Left kidney (tissue), 2 donors: ENCODE results near the gene LRRC28. TPM values are rescaled to one million over a fixed set of nuclear protein-coding genes. Genes with fewer than 3 reads are reported as not detected.
"Not testable (repeated sequence)": the region's sequence is repeated elsewhere in the genome, so short reads cannot be mapped to it uniquely, and the experiment has no call there.

ENCODE experiments used
- DNase-seq: peaks from one replicate; pipeline ENCODE4 v3.0.0-alpha.2; 2013
- polyA plus RNA-seq: library from polyadenylated mRNA; unstranded; fragments of 120-200 nt; gene quantifications from one replicate; pipeline ENCODE4 v1.2.1, GENCODE V29; 2013; ENCODE audit not compliant: insufficient read length

The LRRC28 gene
- polyA plus RNA-seq, 1 donor, result 42.3 TPM

DNA sequence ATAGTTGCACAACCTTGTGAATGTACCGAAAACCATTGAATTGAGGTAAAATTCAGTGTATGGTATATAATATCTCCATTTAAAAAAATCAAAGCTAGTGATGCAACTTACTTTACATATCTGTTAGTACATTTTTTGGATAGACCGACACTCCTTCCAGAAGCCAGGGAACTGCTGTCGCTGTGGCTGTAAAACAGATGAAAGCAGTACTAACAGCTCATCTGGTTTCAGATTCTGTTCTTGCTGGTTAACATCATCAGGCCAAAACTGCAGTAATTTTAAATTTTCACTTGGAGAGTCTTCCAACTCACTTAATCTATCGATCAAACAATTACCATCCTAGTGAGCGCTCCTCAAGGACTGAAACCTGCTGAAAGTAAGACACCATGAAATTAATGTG lies 145.1 kb downstream of the LRRC28 start:
- no peak for DNase-seq

DNA sequence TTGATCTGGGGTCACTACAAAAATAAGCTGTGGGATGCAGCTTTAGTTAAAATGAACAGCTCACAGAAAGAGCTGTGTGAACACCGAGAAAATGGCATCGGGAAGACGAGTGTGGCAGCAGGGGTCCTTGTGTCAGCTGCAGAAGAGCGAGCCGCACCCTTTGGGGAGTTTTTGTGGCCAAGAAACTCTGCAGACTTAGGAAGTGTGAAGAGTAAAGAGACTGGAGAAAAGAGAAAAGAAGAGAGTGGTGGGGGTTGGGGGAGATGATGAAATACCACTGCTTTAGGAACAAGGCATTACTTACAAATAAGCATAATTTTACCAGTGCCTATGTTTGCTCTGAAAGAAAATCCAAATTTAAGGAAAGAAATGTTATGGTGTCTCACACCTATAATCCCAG lies 147.8 kb downstream of the LRRC28 start:
- no peak for DNase-seq

DNA sequence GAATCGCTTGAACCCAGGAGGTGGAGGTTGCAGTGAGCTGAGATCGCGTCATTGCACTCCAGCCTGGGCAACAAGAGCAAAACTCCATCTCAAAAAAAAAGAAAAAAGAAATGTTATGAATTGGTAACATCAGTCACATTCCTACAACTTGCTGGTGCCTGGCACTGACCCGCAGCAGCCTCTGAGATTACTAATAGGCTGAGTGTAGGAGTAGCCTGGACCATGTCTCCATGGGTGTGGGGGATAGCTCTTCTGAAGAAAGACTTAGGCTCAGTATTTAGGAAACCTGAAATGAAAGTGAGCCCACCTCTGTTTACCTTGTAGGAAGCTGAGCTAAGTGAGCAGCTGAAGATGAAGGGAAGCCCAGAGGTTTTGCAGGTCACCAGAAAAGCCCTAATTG lies 148.3 kb downstream of the LRRC28 start:
- DNase-seq, result no peak

DNA sequence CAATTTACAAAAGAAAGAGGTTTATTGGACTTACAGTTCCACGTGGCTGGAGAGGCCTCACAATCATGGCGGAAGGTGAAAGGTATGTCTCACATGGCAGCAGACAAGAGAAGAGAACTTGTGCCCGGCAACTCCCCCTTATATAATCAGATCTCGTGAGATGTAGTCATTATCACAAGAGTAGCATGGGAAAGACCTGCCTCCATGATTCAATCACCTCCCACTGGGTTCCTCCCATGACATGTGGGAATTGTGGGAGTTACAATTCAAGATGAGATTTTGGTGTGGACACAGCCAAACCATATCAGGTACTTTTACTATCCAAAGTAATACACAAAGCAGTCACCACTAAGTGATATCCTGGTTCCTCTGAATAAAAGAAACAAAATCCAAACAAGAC lies 149.9 kb downstream of the LRRC28 start:
- DNase-seq, result not testable (repeated sequence)

DNA sequence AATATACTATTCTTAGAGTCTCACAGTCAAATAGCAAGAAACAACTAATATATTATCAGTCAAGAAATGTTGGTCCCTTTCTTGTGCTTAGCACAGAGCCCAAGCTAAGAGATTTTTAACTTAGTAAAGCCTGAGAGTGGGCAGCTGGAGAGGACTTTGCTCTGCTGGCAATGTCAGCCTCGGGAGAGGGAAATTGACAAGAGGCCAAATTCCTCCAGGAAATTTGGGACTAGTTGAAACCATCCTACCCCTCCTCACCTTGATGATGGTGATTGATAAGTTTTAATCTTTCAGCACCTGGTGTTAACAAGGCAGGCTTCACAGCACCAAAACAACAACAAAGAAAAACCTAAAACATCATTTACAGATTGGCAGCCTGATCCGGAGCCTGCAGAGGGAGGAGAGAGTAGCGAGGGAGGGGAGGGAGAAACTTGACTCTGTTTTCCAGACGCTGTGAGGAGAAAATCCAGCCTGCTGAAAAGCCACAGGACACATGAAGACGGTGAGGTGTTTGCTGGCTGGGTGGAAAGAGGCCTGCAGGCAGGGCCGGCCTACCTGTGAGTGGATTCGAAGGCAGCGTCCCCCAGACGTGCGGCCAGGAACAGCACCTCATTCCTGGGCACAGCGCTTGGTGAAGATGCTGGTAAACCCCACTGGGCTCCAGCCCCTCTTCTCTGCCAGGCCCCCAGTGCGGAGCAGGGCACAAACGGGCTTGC lies 150.9 kb downstream of the LRRC28 start:
- no peak for DNase-seq

DNA sequence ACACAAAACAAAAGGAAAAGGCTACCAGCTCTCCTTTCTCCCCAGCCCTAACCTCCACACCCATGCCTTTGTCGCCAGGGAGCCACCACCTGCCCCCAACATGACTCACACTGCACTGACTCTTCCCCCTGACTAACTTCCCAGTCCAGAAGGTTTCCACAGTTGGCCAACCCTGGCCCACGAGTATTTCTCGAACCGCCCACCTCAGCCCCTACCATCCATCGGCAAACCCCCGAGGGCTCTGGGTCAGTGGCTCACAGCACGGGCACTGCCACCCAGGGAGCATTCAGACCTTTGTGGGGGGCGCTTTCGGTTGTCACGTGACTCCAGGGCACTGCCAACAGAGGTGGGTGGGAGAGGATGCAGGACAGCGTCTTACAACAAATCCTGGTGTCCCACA lies 152.3 kb downstream of the LRRC28 start:
- DNase-seq, result no peak

DNA sequence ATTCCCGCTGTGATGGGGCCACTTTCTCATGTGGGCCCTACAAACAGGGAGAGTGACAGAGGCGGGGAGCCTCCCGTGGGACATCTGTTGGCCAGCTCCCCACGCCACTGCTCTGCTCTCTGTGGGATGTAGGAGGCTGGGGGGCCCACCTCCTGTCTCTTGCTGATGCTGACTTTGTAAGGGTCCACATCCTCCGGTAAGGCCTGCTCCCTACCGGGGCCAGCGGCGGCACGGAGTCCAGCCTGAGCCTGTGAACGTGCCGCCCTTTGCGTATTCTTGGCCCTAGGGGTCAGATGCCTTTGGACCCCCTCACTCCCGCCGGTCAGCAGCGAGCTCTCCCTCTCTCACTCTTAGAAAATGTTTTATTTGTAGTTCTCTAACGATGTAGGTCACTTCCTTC lies 153.2 kb downstream of the LRRC28 start:
- no peak for DNase-seq

DNA sequence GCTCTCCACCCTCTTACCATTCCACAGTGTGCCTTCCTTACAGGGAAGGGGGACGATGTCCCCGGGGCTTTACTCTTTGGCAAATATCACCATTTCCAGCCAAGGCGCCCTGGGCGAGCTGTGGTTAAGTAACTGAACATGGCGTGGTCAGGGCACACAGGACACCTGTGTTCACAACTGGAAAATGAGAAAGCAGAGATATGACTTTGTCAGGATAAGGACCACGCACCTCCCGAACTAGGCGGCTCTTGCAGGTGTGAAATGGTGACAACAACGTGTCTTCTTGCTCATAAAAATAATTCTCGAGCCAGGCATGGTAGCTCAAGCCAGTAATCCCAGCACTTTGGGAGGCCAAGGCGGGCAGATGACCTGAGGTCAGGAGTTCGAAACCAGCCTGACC lies 154.8 kb downstream of the LRRC28 start:
- DNase-seq, result no peak

DNA sequence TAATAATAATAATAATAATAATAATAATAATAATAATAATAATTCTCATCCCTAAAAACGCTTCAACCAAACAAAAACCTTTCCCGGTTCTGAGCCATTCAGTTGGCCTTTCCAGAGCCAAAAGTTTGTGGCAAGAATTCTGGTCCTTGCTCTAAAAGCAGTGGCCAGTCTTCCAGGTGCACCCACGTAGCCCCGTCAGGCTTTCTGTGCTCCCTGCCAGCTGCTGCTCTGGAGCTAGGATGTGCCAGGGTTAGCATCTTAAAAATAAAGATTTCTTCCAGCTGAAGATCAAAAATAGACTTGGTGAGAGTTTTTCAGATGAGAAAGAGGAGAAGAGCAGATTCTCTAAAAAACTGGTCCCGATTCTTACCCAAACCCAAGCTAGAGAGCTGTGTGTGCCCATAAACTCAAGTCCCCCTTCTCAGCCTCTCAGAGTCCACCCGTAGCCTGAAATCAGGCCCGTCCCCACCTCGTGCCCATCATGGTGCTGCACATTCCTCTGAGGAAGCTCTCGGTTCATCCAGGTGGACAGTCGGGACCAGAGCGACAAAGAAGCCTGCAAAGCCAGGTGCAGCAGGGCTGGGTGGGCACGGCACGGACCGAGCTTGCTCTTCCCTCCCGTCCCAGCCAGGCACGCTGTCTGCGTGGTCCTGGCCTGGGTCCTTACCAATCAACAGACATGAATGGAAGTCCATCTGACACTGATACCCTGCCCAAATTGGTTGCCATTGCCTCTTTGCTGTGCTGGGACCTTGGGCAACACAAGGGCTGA lies 155.6 kb downstream of the LRRC28 start:
- no peak for DNase-seq

DNA sequence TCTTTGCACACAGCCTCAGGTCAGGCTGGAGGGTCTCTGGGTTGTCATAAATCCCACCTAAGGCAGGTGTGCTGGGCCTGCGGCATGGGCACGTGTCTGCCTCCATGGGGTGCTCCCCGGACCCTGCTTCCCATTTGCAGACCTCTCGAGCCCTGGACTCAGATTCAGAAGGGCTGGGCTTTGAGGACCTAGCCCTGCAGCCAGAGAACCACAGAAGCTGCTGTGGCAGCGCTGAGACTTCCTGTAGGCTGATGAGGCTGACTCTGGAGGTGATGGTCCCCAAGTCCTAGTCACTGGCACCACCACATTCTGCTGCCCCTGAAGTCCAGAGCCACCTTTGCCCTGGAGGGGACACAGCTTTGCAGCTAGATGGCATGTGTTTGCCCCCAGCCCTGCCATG lies 156.4 kb downstream of the LRRC28 start:
- DNase-seq, result no peak

DNA sequence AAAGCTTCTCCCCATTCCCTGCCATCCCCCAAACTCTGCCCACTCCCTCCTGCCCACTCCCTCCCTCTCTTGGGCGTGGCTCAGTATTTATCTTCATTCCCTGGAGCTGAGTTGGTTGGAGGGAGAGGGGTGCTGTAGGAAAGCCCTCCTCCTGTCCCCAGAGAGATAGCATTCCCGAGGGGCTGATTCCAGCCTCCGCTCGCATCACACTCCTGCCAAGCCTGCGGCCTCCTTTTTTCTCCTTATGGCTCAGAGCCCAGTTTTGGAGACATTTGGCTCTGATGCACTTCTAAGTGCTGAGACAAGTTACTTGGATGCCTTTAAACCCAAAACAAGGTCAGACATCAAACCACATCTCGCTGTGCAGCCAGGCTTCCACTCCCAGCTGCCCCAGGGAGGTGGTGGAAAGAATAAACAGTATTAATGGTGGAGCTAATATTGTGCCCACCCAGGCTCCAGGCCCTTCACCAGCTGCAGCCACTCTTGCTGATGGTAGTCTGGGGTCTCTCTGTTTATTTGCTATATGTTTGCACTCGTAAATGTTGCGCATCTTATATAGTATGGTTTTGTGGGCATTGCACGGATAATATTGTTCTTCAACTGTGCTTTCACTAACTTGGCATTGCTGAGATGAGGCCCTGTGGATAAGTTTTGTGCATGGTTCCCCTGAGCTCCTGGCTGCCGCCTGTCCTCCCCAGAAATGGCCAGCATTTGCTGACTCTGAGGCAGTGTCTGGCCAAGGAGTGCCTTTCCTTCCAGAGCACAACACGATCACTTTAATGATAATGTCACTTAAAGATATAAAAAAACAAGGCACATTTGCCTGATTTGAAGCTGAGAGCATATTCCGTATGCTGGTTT lies 157.2 kb downstream of the LRRC28 start:
- no peak for DNase-seq

DNA sequence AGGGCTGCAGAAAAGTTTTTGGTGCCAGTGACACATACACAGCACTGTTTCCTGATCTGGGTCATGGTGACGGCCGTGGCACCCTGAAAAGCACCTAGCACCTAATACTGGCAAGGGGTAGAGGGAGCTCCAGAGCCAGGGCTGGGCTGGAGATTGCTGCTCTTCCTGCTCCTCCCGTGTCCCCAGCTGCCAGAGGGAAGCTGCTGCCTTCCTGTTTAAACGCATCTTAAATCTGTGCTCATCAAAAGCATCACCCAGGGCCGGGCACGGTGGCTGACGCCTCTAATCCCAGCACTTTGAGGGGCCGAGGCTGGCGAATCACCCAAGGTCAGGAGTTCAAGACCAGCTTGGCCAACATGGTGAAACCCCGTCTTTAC lies 157.8 kb downstream of the LRRC28 start:
- DNase-seq, result no peak

DNA sequence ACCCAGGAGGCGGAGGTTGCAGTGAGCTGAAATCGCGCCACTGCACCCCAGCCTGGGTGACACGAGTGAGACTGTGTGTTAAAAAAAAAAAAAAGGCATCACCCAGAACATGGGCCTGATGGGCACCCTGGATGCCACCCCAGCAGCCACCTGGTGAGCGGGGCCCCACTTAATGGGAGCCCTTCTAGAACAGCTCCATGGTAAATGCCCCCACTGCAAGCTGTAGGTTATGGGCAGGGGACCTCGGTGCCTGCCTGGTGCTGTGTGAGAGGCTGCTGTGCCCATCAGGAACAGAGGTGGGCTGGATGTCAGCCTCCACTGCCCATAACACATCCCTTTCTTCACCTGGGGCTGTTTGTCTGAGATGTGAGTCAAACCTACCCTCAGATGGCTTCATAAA lies 158.3 kb downstream of the LRRC28 start:
- DNase-seq, result no peak

DNA sequence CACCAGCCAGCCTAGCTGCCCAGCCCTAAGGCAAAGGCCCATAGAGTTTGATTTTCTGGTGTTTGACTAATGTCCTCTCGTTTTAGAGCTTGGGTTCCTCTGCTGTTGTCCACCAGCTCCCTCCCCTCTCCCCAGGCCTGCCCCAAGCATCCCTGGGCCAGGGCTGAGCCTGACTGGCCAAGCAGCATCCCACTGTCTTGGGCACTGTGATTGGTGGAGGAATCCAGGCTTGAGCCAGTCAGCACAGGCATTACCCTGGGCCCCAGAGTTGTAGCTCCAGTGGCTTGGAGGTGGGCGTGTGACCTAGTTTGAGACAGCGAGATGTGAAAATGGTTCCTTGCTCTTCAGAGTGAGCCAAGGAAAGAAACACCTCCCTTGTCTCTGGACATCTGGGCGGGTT lies 159.2 kb downstream of the LRRC28 start:
- DNase-seq, result no peak

DNA sequence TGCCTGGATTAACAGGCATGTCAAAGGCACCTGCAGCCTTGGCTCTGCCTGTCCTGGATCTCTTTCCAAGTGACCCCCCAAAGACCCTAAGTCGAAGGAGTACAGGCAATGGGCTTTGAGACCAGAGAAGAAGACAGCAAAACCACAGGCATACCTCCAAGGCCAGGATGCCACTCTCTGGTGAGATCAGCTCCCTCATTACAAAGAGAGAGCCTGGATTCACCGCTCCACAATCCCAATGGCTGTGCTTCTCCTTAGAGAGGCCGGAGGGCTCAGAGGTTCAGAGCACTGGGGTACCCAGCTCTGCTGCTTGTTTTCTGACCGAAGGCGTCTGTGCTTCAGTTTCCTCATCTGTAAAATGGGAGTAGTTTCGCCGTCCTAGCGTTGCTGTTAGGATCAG lies 160.0 kb downstream of the LRRC28 start:
- no peak for DNase-seq

DNA sequence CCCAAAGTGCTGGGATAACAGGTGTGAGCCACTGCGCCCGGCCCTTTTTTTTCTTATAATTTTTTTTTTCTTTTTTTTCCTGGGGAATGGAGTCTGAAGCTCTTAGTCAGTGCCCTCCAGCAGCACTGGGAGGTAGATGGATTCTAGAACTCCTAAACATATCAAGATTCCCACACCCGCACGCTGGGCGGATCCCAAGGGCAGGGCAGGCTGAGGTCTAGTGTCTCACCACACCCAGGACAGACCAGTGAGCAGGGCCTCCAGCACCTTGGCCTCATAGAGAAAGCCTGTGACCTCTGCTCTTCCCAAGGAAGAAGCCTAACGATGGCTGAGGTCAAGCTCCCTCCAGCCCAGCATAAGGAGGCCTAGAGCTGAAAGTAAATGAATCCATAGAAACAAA lies 160.8 kb downstream of the LRRC28 start:
- DNase-seq, result no peak

DNA sequence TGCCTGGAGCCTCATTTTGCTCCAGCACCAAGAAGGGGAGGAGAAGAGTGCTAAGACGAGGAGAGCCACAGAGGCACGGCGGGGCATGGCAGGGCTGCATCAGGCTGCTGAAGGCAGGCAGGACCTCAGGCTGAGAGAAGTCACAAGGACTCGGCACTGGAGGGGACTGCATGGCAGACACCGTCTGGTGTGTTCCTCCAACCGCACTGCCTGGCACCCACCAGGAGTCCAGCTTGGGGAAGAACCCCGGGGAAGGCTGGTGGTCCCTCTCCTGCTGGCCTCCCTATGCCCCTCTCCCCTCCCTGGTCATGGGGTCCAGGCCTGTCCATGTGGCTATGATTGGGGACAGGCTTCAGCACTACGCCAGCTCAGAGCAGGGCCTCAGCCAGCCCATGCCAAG lies 161.3 kb downstream of the LRRC28 start:
- DNase-seq, result no peak

DNA sequence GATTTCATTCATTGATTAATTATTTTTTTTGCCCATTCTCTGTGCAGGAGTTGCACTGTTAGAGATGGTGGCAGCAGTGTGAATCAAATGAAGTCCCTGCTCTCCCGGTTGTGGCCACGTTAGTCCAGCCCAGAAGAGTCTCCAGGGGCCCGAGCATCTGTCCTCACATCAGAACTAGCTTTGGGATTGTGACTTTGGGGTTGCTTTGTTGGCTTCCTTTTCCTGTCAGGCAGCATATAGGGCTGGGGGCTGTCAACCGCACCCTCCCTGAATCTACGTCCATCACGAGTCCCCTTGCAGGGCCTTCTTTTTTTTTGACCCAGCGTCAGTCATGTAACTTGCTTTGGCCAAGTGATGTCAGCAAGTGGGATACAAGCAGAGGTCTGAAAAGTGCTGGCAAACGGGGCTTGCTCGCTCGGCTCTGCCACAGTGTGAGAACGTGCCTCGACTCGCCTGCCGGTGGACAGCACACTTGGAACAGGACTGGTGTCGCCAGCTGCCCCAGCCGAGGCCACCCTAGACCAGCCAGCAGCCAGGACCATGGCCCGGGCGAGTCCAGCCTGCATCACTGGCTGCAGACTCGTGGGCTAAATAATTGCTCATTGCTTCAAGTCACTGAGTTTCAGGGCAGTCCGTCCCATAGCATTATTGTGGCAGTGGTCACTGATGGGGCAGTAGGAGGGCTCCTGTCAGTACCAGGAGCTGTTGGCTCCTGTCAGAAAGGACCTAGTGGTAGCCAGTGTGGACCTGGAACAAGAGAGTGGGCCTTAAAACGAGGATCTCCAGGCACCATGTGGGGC lies 162.9 kb downstream of the LRRC28 start:
- no peak for DNase-seq

DNA sequence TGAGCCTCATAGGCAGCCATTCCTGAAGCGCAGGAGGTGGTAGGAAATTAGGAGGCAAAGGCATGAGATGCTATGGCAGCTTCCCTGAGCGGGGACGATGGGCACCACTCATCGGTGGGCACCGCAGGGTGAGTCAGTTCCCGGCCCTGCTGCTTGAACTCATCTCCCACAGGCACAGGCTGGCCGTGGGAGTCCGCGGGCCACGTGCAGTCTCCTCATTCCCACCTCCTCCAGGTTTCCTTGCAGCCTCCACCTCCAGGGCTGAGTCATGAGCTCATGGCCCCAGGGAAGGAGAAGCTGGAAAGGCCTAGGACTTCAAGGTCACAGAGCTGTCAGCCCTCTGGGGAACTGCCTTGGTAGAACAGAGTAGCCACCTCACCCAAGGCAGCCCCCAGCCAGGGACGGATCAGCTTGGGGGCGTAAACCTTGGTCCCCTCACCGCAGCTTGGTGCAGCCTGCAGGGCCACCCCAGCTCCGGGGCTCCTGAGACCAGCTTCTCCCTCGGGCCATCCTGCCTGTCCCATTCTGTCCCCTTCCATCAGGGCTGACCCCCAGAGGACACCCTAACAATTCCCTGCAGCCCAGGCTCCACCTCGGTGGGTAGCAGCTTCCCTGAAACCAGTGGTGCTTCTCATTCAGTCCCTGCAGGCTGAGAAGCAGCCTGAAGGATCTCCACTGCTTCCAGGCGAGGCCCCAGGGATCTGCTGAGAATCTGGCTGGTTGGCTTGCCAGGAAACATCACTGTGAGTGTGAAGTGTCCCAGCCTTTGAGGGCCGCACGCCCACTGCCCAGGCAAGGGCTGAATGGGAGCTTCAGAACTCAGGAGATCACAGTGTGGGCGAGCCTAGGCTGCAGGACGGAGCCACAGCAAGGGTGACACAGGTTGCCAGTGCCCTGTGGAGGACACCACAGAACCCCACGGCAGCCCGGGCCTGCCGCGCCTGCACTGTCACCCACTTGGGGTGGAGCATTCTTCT lies 163.8 kb downstream of the LRRC28 start:
- DNase-seq, result no peak

DNA sequence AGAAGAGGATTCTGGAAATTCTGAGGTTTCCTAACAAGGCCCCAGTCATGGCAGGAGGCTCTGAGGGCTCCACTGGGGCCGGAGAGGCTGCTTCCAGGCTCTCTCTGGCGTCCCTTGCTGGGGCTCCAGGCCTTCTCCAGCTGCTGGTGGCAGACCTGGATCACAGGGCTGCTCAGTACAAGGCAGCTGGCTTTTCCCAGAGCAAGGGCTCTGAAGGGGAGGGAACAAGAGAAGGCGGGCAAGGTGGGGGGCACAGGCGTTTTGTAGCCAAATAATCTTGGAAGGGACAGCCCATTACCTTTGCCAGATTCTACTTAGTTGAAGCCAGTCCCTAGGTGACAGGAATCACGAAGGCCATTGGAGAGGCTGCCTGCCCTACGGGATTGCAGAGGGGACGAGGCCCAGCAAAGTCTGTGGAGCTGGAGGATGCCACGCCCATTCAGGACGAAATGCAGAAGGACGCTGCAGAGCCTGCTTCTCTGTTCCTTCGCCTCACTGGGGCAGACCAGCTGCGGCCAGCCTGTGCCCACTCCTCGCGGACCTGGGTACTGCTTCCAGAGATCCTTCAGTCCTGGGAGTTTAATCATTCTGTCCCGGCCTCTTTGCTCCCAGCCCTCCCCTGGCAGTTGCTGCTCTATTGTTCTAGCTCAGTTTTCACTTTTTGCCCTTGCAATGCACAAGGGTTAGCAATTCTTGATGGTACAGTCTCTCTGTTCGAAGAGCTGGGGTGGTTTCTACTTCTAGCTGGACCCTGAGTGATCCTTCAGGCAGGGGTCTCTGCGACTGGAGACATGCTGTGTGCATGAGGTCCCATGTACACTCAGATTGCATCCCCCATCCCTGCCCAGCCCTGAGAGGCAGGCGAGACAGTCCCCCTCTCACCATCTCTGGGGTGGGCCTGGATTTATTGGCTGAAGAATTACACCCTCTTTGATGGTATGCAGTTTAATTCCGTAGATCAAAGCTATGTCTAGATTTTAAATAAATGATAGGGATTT lies 165.2 kb downstream of the LRRC28 start:
- no peak for DNase-seq
